ENCODE data around the gene SIGLEC7. TPM values are rescaled to one million over a fixed set of nuclear protein-coding genes. Genes with fewer than 3 reads are reported as not detected.

Gene SIGLEC7
- total RNA-seq, 1 experiment from 2014 or later, result not detected

GRCh38 chr19:51138549-51138979 is 3.5 kb upstream of the SIGLEC7 start:
- no peak for DNase-seq
- no peaks in the 10 kb centered on the region for H3K36me3 Mint-ChIP-seq (ENCODE audit: insufficient read depth, unreplicated experiment)
- H3K4me1 Mint-ChIP-seq (ENCODE audit: low read depth, unreplicated experiment), result no peaks in the 10 kb centered on the region
- H3K9me3 ChIP-seq, result 0 out of 2 replicates have a peak, but pooled peaks cover 4% of the 10 kb centered on the region
- H3K27me3 Mint-ChIP-seq (ENCODE audit: insufficient read depth, unreplicated experiment), result peaks cover 30% of the 10 kb centered on the region
- no peak overlapping the region for H3K4me3 ChIP-seq (ENCODE audit: low read depth, low read length)
- no peak overlapping the region for H3K4me3 Mint-ChIP-seq (ENCODE audit: unreplicated experiment)
- H3K27ac Mint-ChIP-seq (ENCODE audit: unreplicated experiment), result no peak overlapping the region
- intact Hi-C loops (cut with micrococcal nuclease; ENCODE audit: unreplicated experiment), result no loop called here
- no peaks in the 10 kb centered on the region; the same call in 1 of the 2 replicates for H3K27me3 ChIP-seq (replicated peaks; ENCODE audit: control insufficient read depth, insufficient read depth, low read length)
- no peaks in the 10 kb centered on the region for H3K36me3 ChIP-seq (ENCODE audit: control insufficient read depth, insufficient read depth, low read length)
- POLR2A ChIA-PET, result no interaction called here
- no peaks in the 10 kb centered on the region for H3K4me1 ChIP-seq
- peaks cover 9% of the 10 kb centered on the region for H3K9me3 Mint-ChIP-seq (ENCODE audit: unreplicated experiment)
- BruUV-seq (replicated peaks), result no TSS peak
- TF ChIP-seq, protein P1, sequence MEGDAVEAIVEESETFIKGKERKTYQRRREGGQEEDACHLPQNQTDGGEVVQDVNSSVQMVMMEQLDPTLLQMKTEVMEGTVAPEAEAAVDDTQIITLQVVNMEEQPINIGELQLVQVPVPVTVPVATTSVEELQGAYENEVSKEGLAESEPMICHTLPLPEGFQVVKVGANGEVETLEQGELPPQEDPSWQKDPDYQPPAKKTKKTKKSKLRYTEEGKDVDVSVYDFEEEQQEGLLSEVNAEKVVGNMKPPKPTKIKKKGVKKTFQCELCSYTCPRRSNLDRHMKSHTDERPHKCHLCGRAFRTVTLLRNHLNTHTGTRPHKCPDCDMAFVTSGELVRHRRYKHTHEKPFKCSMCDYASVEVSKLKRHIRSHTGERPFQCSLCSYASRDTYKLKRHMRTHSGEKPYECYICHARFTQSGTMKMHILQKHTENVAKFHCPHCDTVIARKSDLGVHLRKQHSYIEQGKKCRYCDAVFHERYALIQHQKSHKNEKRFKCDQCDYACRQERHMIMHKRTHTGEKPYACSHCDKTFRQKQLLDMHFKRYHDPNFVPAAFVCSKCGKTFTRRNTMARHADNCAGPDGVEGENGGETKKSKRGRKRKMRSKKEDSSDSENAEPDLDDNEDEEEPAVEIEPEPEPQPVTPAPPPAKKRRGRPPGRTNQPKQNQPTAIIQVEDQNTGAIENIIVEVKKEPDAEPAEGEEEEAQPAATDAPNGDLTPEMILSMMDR (IDR thresholded peaks at IDR 0.05; ENCODE audit: insufficient read depth in 1 of 2, low read depth in 1 of 2, low read length in 1 of 2, severe bottlenecking in 1 of 2, unreplicated experiment in 1 of 2), result no peak
- CTCF ChIA-PET, result no interaction called here

GRCh38 chr19:51139299-51140014 is 2.6 kb upstream of the SIGLEC7 start:
- POLR2A ChIA-PET, result no interaction called here
- Mint-ChIP-seq H3K36me3 (ENCODE audit: insufficient read depth, unreplicated experiment) (no peaks in the 10 kb centered on the region), H3K9me3 (ENCODE audit: unreplicated experiment) (peaks cover 7% of the 10 kb centered on the region), H3K4me1 (ENCODE audit: low read depth, unreplicated experiment) (no peaks in the 10 kb centered on the region), H3K27ac (ENCODE audit: unreplicated experiment) (no peak overlapping the region), H3K4me3 (ENCODE audit: unreplicated experiment) (no peak overlapping the region), H3K27me3 (ENCODE audit: insufficient read depth, unreplicated experiment) (peaks cover 33% of the 10 kb centered on the region)
- H3K4me3 ChIP-seq (ENCODE audit: low read depth, low read length), result no peak overlapping the region
- H3K27me3 ChIP-seq (replicated peaks; ENCODE audit: control insufficient read depth, insufficient read depth, low read length), result no peaks in the 10 kb centered on the region; the same call in 1 of the 2 replicates
- no peaks in the 10 kb centered on the region for H3K36me3 ChIP-seq (ENCODE audit: control insufficient read depth, insufficient read depth, low read length)
- no peaks in the 10 kb centered on the region for H3K4me1 ChIP-seq
- no TSS peak for BruUV-seq (replicated peaks)
- no peak for DNase-seq
- TF ChIP-seq, protein P1 (IDR thresholded peaks at IDR 0.05; ENCODE audit: insufficient read depth in 1 of 2, low read depth in 1 of 2, low read length in 1 of 2, severe bottlenecking in 1 of 2, unreplicated experiment in 1 of 2), result no peak
- CTCF ChIA-PET, result no interaction called here
- 0 out of 2 replicates have a peak, but pooled peaks cover 4% of the 10 kb centered on the region for H3K9me3 ChIP-seq
- intact Hi-C loops (cut with micrococcal nuclease; ENCODE audit: unreplicated experiment), result no loop called here

- Histone ChIP-seq H3K27me3 (replicated peaks; ENCODE audit: control insufficient read depth, insufficient read depth, low read length) (no peaks in the 10 kb centered on the region; the same call in 1 of the 2 replicates), H3K9me3 (no peaks in the 10 kb centered on the region), H3K36me3 (ENCODE audit: control insufficient read depth, insufficient read depth, low read length) (no peaks in the 10 kb centered on the region), H3K4me3 (ENCODE audit: low read depth, low read length) (no peak overlapping the region), H3K4me1 (no peaks in the 10 kb centered on the region)
- H3K9me3 Mint-ChIP-seq (ENCODE audit: unreplicated experiment), result no peaks in the 10 kb centered on the region
- ChIA-PET POLR2A (no interaction called here), CTCF (no interaction called here)
- intact Hi-C loops (cut with micrococcal nuclease; ENCODE audit: unreplicated experiment), result no loop called here
- no peak for DNase-seq
- BruUV-seq (replicated peaks), result no TSS peak
- H3K36me3 Mint-ChIP-seq (ENCODE audit: insufficient read depth, unreplicated experiment), result no peaks in the 10 kb centered on the region
- H3K27ac Mint-ChIP-seq (ENCODE audit: unreplicated experiment), result no peak overlapping the region
- TF ChIP-seq, protein P1 (IDR thresholded peaks at IDR 0.05; ENCODE audit: insufficient read depth in 1 of 2, low read depth in 1 of 2, low read length in 1 of 2, severe bottlenecking in 1 of 2, unreplicated experiment in 1 of 2), result no peak
- no peak overlapping the region for H3K4me3 Mint-ChIP-seq (ENCODE audit: unreplicated experiment)
- H3K4me1 Mint-ChIP-seq (ENCODE audit: low read depth, unreplicated experiment), result no peaks in the 10 kb centered on the region
- peaks cover 30% of the 10 kb centered on the region for H3K27me3 Mint-ChIP-seq (ENCODE audit: insufficient read depth, unreplicated experiment)
These were observed 1.7 kb upstream of the SIGLEC7 start for GRCh38 chr19:51140441-51140840.
